ENCODE data around the gene PLIN5. TPM values are rescaled to one million over a fixed set of nuclear protein-coding genes. Genes with fewer than 3 reads are reported as not detected.

The PLIN5 gene, protein sequence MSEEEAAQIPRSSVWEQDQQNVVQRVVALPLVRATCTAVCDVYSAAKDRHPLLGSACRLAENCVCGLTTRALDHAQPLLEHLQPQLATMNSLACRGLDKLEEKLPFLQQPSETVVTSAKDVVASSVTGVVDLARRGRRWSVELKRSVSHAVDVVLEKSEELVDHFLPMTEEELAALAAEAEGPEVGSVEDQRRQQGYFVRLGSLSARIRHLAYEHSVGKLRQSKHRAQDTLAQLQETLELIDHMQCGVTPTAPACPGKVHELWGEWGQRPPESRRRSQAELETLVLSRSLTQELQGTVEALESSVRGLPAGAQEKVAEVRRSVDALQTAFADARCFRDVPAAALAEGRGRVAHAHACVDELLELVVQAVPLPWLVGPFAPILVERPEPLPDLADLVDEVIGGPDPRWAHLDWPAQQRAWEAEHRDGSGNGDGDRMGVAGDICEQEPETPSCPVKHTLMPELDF
- 10 to 100 TPM; 10.4 to 26.2 (median 15.4) TPM for total RNA-seq

DNA sequence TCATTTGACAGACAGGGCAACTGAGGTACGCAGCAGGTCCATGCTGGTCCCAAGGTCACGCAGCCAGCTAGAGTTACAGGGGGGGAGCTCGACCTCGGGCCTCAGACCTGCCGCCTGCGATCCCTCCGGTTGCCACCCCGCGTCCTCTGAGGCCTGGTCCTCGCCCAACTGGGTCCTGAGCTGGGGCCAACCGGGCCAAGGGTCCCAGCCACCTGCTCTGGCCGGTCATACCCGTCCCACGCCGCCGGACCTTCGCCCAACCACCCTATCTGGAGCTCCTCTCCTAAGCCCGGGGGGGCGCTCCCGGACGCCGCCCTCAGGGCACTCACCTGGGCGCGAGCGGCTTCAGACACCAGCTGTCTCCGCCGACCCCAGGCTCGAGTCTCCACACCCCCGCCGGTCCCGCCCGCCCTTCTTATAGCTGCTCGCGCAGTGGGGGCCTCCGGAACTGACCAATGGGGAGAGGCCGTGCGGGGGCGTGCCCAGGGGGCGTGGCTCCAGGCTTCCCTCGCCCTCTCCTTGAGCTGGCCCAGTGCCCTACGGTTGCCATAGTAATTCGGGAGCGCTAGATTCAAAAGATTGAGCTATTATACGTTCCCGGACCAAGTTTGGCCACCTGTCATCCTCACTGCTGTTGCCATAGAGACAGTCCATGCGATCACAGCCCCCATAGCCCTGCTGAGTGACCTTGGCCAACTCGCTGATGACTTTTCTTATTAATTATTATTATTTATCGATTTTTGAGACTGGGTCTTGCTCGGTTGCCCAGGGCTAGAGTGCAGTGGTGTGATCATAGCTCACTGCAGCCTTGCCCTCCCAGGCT is at the start of gene PLIN5:
PLIN5 (minus strand) TSS at position 389 of the 823 bp plus-strand sequence. CDS start 1,150 bp downstream, outside the sequence.
- no peaks in the 10 kb centered on the region for H3K9me3 ChIP-seq
- peak within 1 kb of the TSS; percentile 7 to 60 for H3K27ac ChIP-seq
- H3K36me3 ChIP-seq, result no peaks in the 10 kb centered on the region
- TF ChIP-seq POLR2AphosphoS5 (IDR thresholded peaks at IDR 0.05) (no peak), CTCF (IDR thresholded peaks at IDR 0.05) (no peak)
- DNase-seq (ENCODE audit: low spot score in 2 of 2), result peak; percentile 51 to 74
- H3K4me3 ChIP-seq, result peak within 1 kb of the TSS in 2 of 3 donors; percentile 42 to 54
- H3K27me3 ChIP-seq, result peaks cover 0 to 4% of the 10 kb centered on the region in 2 donors
- no peaks in the 10 kb centered on the region for H3K4me1 ChIP-seq
- intact Hi-C loops (cut with DNase I; ENCODE audit: low total_unique reads), result no loop called here

- H3K9me3 ChIP-seq, result no peaks in the 10 kb centered on the region
- H3K27ac ChIP-seq, result no peak overlapping the region
- DNase-seq (ENCODE audit: low spot score in 2 of 2), result no peak
- H3K36me3 ChIP-seq, result no peaks in the 10 kb centered on the region
- H3K4me1 ChIP-seq, result peaks cover 0 to 3% of the 10 kb centered on the region in 2 donors
- intact Hi-C loops (cut with DNase I; ENCODE audit: low total_unique reads), result no loop called here
- peaks cover 13 to 59% of the 10 kb centered on the region in 2 donors for H3K27me3 ChIP-seq
- TF ChIP-seq POLR2A (IDR thresholded peaks at IDR 0.05) (no peak), POLR2AphosphoS5 (IDR thresholded peaks at IDR 0.05) (no peak), CTCF (IDR thresholded peaks at IDR 0.05) (no peak)
- H3K4me3 ChIP-seq, result peak overlapping the region; percentile 24 to 65 (median 42)
Observed at GRCh38 chr19:4583961-4584669, 49.1 kb upstream of the PLIN5 start.

DNA sequence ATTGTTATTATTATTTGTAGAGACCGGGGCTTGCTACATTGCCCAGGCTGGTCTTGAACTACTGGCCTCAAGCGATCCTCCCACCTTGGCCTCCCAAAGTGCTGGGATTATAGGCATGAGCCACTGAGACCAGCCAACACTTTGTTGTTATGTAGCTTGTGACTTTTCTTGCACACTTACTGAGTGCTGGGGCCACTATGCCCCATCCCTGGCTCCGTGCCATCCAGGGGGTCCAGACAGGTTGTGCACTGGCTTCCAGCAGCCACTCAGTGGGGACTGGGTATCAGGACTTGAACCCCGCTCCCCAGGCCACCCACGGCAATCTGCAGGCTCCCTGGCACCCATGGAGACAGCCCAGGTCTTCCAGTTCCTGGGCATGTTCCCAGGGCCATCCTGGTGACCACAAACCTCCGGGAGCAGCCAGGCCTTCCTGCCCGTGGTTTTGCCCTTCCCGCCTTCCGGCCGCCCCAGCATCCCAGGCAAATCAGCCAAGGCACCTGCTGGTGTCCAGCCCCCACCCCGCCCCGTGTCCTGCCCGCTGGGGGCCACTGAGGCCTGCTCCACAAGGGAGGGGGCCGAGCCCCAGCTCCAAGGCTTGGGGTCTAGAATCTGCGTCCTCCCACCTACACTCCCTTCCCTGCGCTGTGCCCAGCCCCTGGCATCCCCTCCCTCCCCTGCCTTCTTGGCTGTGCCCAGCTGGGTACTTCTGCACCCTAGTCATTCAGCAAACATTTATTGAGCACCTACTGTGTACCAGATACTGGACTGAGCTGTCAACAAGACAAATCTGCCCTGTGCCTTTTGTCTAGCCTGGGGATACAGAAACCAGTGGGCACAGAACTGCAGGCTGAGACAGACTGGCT is 48.2 kb upstream of the PLIN5 start:
- no peaks in the 10 kb centered on the region for H3K9me3 ChIP-seq
- intact Hi-C loops (cut with DNase I; ENCODE audit: low total_unique reads), result no loop called here
- peaks cover 13 to 63% of the 10 kb centered on the region in 2 donors for H3K27me3 ChIP-seq
- TF ChIP-seq POLR2A (IDR thresholded peaks at IDR 0.05), result no peak
- TF ChIP-seq POLR2AphosphoS5 (IDR thresholded peaks at IDR 0.05), result no peak
- no peak for TF ChIP-seq CTCF (IDR thresholded peaks at IDR 0.05)
- H3K36me3 ChIP-seq, result no peaks in the 10 kb centered on the region
- no peak overlapping the region for H3K27ac ChIP-seq
- no peak for DNase-seq (ENCODE audit: low spot score in 2 of 2)
- H3K4me3 ChIP-seq, result no peak overlapping the region
- peaks cover 0 to 3% of the 10 kb centered on the region in 2 donors for H3K4me1 ChIP-seq

- intact Hi-C loops (cut with DNase I; ENCODE audit: low total_unique reads), result no loop called here
- no peak overlapping the region for H3K27ac ChIP-seq
- peak overlapping the region; percentile 9 to 64 (median 41) for H3K4me3 ChIP-seq
- no peaks in the 10 kb centered on the region for H3K9me3 ChIP-seq
- peaks cover 0 to 3% of the 10 kb centered on the region in 2 donors for H3K4me1 ChIP-seq
- DNase-seq (ENCODE audit: low spot score in 2 of 2), result no peak
- H3K27me3 ChIP-seq, result peaks cover 13 to 69% of the 10 kb centered on the region in 2 donors
- no peaks in the 10 kb centered on the region for H3K36me3 ChIP-seq
- TF ChIP-seq POLR2A (IDR thresholded peaks at IDR 0.05), result no peak
- no peak for TF ChIP-seq POLR2AphosphoS5 (IDR thresholded peaks at IDR 0.05)
- TF ChIP-seq CTCF (IDR thresholded peaks at IDR 0.05), result no peak
Observed at GRCh38 chr19:4581666-4582553, 46.9 kb upstream of the PLIN5 start.

All from breast epithelium (tissue), 4 donors.